ENCODE data around the gene EEF2KMT.
"Not testable (repeated sequence)": the region's sequence is repeated elsewhere in the genome, so short reads cannot be mapped to it uniquely, and the experiment has no call there.

EEF2KMT gene, protein sequence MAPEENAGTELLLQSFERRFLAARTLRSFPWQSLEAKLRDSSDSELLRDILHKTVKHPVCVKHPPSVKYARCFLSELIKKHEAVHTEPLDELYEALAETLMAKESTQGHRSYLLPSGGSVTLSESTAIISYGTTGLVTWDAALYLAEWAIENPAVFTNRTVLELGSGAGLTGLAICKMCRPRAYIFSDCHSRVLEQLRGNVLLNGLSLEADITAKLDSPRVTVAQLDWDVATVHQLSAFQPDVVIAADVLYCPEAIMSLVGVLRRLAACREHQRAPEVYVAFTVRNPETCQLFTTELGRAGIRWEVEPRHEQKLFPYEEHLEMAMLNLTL

DNA sequence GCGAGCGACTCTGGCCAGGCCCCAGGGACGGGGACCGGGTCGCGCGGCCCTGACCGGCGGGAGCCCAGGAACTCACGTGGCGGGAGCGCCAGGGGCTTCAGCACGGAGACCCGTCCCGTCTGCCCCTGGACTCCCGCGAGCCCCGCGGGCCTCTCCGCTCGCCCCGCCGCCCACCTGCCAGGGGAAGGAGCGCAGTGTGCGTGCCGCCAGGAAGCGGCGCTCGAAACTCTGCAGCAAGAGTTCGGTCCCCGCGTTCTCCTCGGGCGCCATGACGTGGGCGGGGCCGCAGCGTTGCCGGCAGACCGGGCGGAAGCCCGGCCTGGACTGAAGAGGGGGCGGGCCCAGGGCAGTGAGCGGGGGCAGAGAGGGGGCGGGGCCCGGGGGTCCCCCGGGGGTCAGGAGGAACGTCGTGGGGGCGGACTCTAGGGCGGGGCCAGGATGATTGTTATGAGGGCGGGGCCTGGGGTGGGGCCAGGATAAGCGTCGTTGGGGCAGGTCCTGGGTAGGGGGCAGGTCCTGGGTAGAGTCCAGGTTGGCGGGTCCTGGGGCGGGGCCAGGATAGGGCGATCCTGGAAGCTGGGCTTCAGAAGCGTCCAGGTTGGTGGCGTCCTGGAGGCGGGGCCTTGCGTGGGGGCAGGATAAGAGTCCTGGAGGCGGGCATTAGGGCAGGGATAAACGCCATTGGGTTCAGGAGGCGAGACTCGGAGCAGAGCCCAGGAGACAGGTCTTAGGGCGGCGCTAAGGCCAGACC, at the start of gene EEF2KMT:
Gene EEF2KMT, minus strand, starts transcription at position 326 of the 751 bp plus-strand sequence. Its CDS starts 56 bp downstream, at position 270.
- peak; percentile 87 to 91 (median 88) for DNase-seq (ENCODE audit: low read depth in 2 of 3, low spot score in 2 of 3)

DNA sequence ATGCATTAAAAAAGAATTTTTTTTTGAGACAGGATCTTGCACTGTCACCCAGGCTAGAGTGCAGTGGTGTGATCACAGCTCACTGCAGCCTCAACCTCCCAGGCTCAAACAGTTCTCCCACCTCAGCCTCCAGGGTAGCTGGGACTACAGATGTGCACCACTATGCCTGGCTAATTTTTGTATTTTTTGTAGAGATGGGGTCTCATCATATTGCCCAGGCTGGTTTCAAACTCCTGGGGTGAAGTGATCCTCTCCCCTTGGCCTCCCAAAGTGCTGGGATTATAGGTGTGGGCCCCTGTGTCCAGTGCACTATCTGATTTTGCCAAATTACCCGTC, 47.0 kb upstream of the EEF2KMT start:
- not testable (repeated sequence) for DNase-seq (ENCODE audit: low read depth in 2 of 3, low spot score in 2 of 3)

DNA sequence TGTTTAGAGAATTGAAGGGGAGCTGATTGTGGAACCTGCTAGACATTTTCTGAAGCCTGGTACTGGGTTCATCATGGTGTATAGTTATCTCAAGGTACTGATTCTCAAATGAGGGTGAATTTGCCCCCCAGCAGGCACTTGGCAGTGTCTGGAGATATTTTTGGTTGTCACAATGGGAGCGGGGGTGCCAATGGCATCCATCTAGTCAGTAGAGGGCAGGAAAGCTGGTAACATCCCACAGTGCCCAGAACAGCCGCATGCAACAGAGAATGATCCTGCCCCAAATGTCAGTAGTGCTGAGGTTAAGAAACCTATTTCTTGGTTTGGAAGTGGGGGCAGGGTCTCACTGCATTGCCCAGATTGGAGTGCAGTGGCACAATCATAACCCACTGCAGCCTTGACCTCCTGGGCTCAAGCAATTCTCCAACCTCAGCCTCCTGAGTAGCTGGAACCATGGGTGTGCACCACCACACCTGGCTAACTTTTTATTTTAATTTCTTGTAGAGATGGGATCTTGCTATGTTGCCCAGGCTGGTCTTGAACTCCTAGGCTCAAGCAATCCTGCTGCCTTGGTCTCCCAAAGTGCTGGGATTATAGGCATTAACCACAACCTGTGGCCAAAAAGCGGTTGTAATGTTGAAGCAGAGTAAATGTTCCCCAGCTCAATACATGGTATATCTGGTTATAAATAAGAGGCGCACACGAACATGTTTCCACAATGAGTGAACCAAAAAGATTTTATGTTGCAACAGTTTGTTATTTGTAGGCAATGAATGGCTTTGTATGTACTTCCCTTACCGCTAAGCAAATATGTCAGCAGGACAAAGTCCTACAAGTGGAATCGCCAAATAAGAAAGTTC, 46.4 kb upstream of the EEF2KMT start:
- DNase-seq (ENCODE audit: low read depth in 2 of 3, low spot score in 2 of 3): no peak

GRCh38 chr16:5140151-5140550, 42.6 kb upstream of the EEF2KMT start:
- not testable (repeated sequence) for DNase-seq (ENCODE audit: low read depth in 2 of 3, low spot score in 2 of 3)

DNA sequence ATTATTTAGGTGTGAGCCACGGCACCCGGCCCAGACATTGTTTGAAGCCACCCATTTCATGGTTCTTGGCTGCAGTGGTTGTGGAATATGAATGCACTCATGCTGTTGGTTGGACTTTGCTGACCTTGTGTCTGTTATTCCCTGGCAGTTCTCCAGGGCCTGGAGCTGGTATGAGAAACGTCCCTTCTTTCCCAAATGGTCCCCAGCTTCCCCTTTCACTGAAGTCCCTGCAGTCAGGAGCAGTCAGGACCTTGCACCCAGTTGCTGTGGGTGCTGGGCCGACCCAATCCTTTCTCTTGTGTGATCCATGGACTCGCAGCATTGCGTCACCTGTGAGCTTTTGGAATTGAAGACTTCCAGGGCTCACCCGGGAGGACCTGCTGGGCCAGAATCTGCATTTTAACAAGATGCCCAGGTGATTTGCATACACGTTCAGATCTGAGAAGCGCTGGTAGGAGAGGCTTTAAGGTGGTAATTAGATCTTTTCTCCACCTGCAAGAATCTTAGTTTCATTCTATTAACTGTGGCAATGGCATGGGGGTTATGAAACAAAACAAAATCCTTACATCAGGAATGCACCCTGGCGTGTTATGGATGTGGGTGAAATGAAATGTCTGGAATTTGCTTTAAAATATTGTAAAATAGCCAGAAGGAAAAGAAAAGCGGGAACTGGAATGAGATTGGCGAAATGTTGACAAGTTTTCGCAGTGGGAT, 37.3 kb upstream of the EEF2KMT start:
- not testable (repeated sequence) for DNase-seq (ENCODE audit: low read depth in 2 of 3, low spot score in 2 of 3)

DNA sequence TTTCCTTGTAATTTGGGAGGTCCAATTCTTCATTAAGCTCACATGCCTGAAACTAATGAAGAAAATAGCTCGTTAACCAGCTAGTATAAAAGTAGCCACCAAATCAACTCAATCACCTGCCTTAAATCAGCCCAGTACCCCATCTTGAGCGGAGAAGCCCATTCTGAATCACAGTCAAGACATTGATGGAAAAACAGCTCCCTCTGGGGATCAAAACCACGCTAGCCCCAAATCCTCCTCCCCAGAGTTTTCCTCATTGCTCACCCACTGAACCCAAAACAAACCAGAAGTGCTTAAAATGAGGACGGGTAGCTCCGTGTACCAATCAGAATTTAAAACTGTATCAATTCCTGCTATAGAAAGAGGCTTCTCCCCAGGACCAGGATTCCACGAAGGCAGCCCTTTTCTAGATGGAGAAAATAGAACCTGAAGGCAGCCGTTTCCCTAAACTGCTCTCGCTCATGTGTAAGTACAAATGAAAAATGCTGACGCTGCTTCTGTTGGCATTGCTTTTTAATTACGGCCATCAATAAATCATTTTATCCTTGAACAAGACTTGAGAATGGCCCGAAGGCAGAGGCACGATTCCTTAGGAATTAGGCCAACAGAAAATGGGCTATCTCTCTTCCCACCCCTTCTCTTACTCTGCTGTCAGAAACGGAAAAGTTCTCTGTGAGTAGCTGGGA, 35.5 kb upstream of the EEF2KMT start:
- DNase-seq (ENCODE audit: low read depth in 2 of 3, low spot score in 2 of 3): not testable (repeated sequence)

DNA sequence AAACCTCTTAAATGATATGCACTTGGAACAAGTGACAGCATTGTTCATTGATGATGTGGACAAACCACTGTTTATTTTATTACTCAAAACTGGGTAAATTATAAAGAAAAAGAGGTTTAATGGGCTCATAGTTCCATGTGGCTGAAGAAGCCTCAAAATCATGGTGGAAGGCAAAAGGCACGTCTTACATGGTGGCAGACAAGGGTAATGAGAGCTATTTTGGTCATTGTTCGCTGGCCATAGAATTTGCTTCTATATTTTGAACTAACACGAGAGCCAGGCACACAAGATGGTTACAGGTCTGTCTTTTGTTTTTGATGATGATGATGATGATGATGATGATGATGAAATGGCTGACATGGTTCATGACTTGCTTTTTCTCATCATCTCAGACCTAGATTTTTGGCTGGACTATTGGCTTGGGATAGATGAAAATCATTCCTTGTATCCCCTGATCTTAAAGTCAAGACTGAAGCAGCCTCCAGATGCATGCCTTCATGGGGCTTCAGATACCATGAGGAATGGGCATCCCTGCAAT, 33.9 kb upstream of the EEF2KMT start:
- DNase-seq (ENCODE audit: low read depth in 2 of 3, low spot score in 2 of 3): not testable (repeated sequence)

GRCh38 chr16:5117300-5118087, 19.9 kb upstream of the EEF2KMT start:
- DNase-seq (ENCODE audit: low read depth in 2 of 3, low spot score in 2 of 3): peak in 1 of 3 experiments; percentile 5

- DNase-seq (ENCODE audit: low read depth in 2 of 3, low spot score in 2 of 3): not testable (repeated sequence)
These were observed 19.2 kb upstream of the EEF2KMT start for GRCh38 chr16:5116780-5117295.

DNA sequence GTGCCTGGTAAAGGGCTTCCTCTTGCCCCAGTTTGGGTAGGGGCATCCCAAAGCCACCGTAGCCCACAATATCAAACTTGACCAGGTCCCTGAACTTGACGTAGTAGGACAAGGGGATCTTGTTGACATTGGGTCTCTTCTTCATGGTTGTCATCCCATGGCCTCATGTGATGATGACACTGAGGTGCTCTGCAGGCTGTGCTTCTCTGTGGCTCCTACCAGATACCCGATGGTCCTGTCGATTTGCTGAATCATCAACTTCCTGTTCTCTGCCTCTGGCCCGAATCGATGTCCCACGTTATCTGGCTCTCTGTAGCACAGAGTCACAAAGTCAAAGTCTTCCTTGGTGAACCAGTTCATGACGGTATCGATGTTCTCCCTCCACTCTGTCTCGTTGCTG, 13.3 kb upstream of the EEF2KMT start:
- DNase-seq (ENCODE audit: low read depth in 2 of 3, low spot score in 2 of 3): not testable (repeated sequence)

DNA sequence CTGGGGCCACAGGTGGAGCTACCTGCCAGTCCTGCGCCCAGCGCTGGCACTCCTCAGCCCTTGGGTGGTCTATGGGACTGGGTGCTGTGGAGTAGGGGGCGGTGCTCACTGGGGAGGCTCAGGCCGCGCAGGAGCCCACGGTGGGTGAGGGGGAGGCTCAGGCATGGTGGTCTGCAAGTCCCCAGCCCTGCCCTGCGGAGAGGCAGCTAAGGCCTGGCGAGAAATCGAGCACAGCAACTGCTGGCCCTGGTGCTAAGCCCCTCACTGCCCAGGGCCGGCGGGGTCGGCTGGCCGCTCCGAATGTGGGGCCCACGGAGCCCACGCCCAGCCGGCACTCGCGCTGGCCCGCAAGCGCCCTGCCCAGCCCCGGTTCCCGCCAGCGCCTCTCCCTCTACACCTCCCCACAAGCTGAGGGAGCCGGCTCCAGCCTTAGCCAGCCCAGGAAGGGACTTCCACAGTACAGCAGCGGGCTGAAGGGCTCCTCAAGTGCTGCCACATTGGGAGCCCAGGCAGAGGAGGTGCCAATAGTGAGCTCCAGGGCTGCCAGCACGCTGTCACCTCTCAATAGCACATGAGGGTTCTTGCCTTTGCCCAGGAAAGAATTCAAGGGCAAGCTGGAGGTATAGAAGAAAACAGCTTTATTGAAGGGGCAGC, 11.0 kb upstream of the EEF2KMT start:
- DNase-seq (ENCODE audit: low read depth in 2 of 3, low spot score in 2 of 3): no peak

- DNase-seq (ENCODE audit: low read depth in 2 of 3, low spot score in 2 of 3): not testable (repeated sequence)
These were observed 7.4 kb upstream of the EEF2KMT start for GRCh38 chr16:5105039-5105438.

- not testable (repeated sequence) for DNase-seq (ENCODE audit: low read depth in 2 of 3, low spot score in 2 of 3)
These were observed 5.9 kb upstream of the EEF2KMT start for GRCh38 chr16:5103296-5104032.

DNA sequence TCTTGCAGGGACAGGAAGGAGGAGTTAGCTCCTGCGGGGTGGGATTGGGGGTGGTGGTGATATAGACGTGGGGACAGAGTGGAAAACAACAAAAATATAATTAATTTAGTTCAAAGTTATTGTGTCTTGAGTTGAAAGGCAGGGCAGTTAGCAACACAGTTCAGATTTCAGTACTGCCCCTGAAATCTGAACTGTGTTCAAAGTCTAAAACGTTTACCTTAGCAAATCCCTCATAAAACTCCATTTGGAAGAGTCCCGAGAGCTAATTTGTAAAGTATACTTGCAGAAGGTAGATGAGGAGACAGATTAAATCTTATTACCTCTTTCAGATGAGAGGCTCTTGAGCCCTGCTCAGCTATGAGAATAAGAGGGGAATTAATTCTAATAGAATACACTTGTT, 1.6 kb upstream of the EEF2KMT start:
- not testable (repeated sequence) for DNase-seq (ENCODE audit: low read depth in 2 of 3, low spot score in 2 of 3)

- peak; percentile 33 to 39 (median 37) for DNase-seq (ENCODE audit: low read depth in 2 of 3, low spot score in 2 of 3)
These were observed 895 bp upstream of the EEF2KMT start for GRCh38 chr16:5098221-5099159.

DNA sequence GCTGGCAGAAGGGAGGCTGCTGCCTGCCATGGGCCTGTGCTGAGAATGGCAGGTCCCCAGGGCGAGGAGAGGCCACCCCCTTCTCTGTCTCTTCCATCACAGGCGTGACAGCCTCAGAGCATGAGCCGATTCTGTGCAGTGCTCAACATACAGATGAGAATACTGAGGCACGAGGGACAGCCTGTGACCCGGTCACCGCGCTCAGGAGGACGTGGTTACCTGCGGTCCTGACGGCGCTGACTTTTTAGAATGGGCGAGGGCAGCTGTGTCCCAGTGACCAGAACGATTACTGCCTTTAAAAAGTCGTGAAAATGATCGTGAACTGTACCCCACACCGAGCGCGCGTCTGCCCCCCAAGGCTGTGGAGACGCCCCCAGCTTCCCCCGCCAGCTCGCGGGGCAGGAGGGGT, 530 bp downstream of the EEF2KMT start:
- DNase-seq (ENCODE audit: low read depth in 2 of 3, low spot score in 2 of 3): peak in 2 of 3 experiments; percentile 8 to 16

All from activated CD8-positive, alpha-beta memory T cell treated with anti-CD3 and anti-CD28 coated beads for 48 hours (primary cell).